Sigmoid colon (tissue), 4 donors: ENCODE results near the gene ADAMTS12.

Source experiments
- CTCF ChIP-seq, 4 experiments: fragments of 450-650 bp in 3 of 4; fragments of 200-600 bp in 1 of 4; IDR thresholded peaks; one replicate each; pipeline ENCODE4 v1.5.1; 2016 to 2019; ENCODE audit warnings: antibody characterized with exemption in 4 of 4, mild to moderate bottlenecking in 3 of 4, moderate library complexity in 2 of 4
- POLR2A ChIP-seq, 2 donors: fragments of 450-650 bp; IDR thresholded peaks; one replicate each; pipeline ENCODE4 v1.6.1; 2016; ENCODE audit warnings: antibody characterized with exemption in 2 of 2, mild to moderate bottlenecking in 2 of 2, moderate library complexity in 2 of 2
- POLR2AphosphoS5 ChIP-seq, 4 donors: sonication (generic); formaldehyde crosslinking; IDR thresholded peaks; one replicate each; pipeline ENCODE4 v1.6.1; 2017; ENCODE audit warnings: antibody characterized with exemption in 4 of 4

GRCh38 chr5:33588654-33589372, 303.0 kb downstream of the ADAMTS12 start:
- TF ChIP-seq CTCF (IDR thresholded peaks at IDR 0.05) (no peak), POLR2AphosphoS5 (IDR thresholded peaks at IDR 0.05) (no peak), POLR2A (IDR thresholded peaks at IDR 0.05) (no peak)
